ENCODE data around the gene C9orf43.

The C9orf43 gene

GRCh38 chr9:113461943-113462342, 51.4 kb downstream of the C9orf43 start:
- Mint-ChIP-seq H3K9me3 (ENCODE audit: low read depth) (no peaks in the 10 kb centered on the region), H3K27me3 (no peaks in the 10 kb centered on the region), H3K4me3 (no peak overlapping the region), H3K27ac (no peak overlapping the region), H3K36me3 (no peaks in the 10 kb centered on the region), H3K4me1 (ENCODE audit: low read depth) (peaks cover 2% of the 10 kb centered on the region)

DNA sequence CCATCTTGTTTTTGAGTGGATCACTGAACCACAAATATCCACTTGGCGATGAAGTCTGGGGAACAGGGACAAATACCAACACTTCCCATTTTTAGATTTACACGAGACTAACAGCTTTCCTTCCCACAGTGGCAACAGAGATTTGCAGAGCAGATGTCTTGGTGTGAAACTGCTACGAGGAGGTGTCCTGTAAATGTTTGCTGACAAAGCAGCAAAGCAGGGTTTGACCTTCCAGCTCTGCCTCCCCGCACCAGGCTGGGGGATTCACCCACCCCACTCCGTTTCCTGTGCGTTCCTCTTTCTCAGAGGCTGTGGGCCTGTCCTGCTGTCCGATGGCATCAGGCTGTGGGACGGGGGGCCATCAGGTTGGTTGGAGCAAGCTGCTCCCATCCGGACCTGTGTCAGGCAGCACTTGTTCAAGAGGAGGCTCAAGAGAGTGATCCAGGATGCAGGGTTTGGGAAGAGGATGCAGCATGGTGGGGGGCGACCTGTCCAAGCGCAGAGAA, 52.3 kb downstream of the C9orf43 start:
- no peak overlapping the region for H3K4me3 Mint-ChIP-seq
- peaks cover 2% of the 10 kb centered on the region for H3K4me1 Mint-ChIP-seq (ENCODE audit: low read depth)
- H3K36me3 Mint-ChIP-seq = peaks cover 2% of the 10 kb centered on the region
- no peak overlapping the region for H3K27ac Mint-ChIP-seq
- peaks cover under 1% of the 10 kb centered on the region for H3K9me3 Mint-ChIP-seq (ENCODE audit: low read depth)
- H3K27me3 Mint-ChIP-seq = no peaks in the 10 kb centered on the region

GRCh38 chr9:113463418-113464285, 53.1 kb downstream of the C9orf43 start, which contains the start of gene RGS3:
RGS3 (plus strand) TSS chr9:113463727; CDS start chr9:113463803, 76 bp downstream.
- H3K36me3 Mint-ChIP-seq = peaks cover 2% of the 10 kb centered on the region
- H3K27ac Mint-ChIP-seq = no peak within 1 kb of the TSS
- H3K4me1 Mint-ChIP-seq (ENCODE audit: low read depth) = peaks cover 2% of the 10 kb centered on the region
- no peak within 1 kb of the TSS for H3K4me3 Mint-ChIP-seq
- peaks cover 6% of the 10 kb centered on the region for H3K9me3 Mint-ChIP-seq (ENCODE audit: low read depth)
- no peaks in the 10 kb centered on the region for H3K27me3 Mint-ChIP-seq

- peaks cover 6% of the 10 kb centered on the region for H3K9me3 Mint-ChIP-seq (ENCODE audit: low read depth)
- H3K4me3 Mint-ChIP-seq = no peak overlapping the region
- peaks cover 2% of the 10 kb centered on the region for H3K36me3 Mint-ChIP-seq
- no peak overlapping the region for H3K27ac Mint-ChIP-seq
- no peaks in the 10 kb centered on the region for H3K27me3 Mint-ChIP-seq
- H3K4me1 Mint-ChIP-seq (ENCODE audit: low read depth) = peaks cover 2% of the 10 kb centered on the region
These were observed 53.7 kb downstream of the C9orf43 start for GRCh38 chr9:113464286-113464660.

GRCh38 chr9:113465599-113466140, 55.1 kb downstream of the C9orf43 start:
- peaks cover 2% of the 10 kb centered on the region for H3K4me1 Mint-ChIP-seq (ENCODE audit: low read depth)
- no peak overlapping the region for H3K27ac Mint-ChIP-seq
- H3K4me3 Mint-ChIP-seq = no peak overlapping the region
- no peaks in the 10 kb centered on the region for H3K27me3 Mint-ChIP-seq
- H3K9me3 Mint-ChIP-seq (ENCODE audit: low read depth) = peaks cover 6% of the 10 kb centered on the region
- peaks cover 2% of the 10 kb centered on the region for H3K36me3 Mint-ChIP-seq

DNA sequence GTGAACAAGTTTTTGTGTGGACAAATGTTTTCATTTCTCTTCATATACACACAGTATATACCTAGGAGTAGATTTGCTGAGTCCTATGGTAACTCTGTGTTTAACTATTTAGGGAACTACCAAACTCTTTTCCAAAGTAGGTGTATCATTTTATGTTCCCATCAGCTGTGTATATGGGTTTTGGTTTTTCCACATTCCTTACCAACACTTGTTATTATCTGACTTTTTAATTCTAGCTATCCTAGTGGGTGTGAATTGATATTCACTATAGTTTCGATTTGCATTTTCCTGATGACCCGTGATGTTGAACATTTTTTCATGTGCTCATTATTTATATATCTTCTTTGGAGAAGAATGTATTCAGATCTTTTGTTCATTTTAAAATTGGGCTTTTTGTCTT, 56.6 kb downstream of the C9orf43 start:
- H3K27me3 Mint-ChIP-seq = no peaks in the 10 kb centered on the region
- peaks cover 6% of the 10 kb centered on the region for H3K9me3 Mint-ChIP-seq (ENCODE audit: low read depth)
- no peak overlapping the region for H3K27ac Mint-ChIP-seq
- peaks cover 2% of the 10 kb centered on the region for H3K36me3 Mint-ChIP-seq
- peaks cover 2% of the 10 kb centered on the region for H3K4me1 Mint-ChIP-seq (ENCODE audit: low read depth)
- no peak overlapping the region for H3K4me3 Mint-ChIP-seq

DNA sequence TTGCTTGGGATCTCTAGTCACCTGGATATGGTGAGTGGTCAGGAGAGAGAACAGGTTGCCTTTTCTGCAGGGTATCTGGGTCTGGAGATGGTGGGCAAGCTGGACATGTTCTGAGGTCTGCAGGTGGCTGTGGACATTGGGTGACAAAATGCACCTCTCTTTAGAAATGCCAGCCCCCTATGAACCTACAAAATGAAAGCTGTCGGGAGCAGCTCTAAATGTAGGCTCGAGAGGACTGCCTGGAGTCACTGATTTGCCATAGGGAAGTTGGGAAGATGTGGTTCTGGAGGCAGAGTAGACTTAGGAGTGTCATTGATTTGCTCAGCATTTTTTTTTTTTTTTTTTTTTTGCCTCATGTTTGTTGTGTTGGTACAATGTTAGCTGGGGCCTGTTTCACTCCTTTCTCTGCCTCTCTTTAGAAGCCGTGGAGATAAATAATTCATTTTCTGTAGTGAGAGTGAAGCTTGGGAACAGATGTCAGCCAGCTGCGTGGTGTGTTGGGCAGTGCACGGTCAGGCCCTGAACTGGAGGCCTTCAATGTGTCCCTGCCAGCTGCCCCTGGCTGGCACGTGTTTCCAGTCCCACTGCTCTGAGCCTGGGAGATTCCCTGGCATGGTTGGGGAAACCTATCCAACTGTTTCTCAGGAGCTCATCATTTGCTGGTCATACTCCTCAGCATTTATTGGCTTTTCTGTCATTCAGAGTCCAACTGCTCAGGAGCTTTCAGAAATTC, 58.3 kb downstream of the C9orf43 start:
- no peak overlapping the region for H3K27ac Mint-ChIP-seq
- H3K27me3 Mint-ChIP-seq = no peaks in the 10 kb centered on the region
- peaks cover 2% of the 10 kb centered on the region for H3K4me1 Mint-ChIP-seq (ENCODE audit: low read depth)
- peaks cover 2% of the 10 kb centered on the region for H3K36me3 Mint-ChIP-seq
- H3K4me3 Mint-ChIP-seq = no peak overlapping the region
- peaks cover 6% of the 10 kb centered on the region for H3K9me3 Mint-ChIP-seq (ENCODE audit: low read depth)

- Mint-ChIP-seq H3K4me1 (ENCODE audit: low read depth) (no peaks in the 10 kb centered on the region), H3K27ac (no peak overlapping the region), H3K9me3 (ENCODE audit: low read depth) (peaks cover 6% of the 10 kb centered on the region), H3K4me3 (no peak overlapping the region), H3K36me3 (peaks cover 2% of the 10 kb centered on the region), H3K27me3 (no peaks in the 10 kb centered on the region)
These were observed 60.6 kb downstream of the C9orf43 start for GRCh38 chr9:113471143-113471542.

- H3K4me3 Mint-ChIP-seq = no peak overlapping the region
- H3K9me3 Mint-ChIP-seq (ENCODE audit: low read depth) = peaks cover 6% of the 10 kb centered on the region
- no peak overlapping the region for H3K27ac Mint-ChIP-seq
- H3K4me1 Mint-ChIP-seq (ENCODE audit: low read depth) = no peaks in the 10 kb centered on the region
- H3K27me3 Mint-ChIP-seq = no peaks in the 10 kb centered on the region
- H3K36me3 Mint-ChIP-seq = peaks cover 2% of the 10 kb centered on the region
These were observed 61.0 kb downstream of the C9orf43 start for GRCh38 chr9:113471566-113471965.

DNA sequence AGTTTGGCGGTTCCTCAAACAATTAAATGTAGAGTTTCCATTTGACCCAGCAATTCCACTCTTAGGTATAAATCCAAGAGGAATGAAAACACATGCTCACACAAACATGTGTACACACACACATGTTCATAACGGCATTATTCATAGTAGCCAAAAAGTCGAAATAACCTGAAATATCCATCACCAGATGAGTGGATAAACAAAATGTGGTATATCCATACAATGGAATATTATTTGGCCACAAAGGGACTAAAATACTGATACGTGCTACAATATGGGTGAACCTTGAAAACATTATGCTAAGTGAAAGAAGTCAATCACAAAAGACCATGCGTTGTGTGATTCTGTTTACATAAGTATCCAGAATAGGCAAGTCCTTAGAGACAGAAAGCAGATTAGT, 61.7 kb downstream of the C9orf43 start:
- H3K27ac Mint-ChIP-seq = no peak overlapping the region
- H3K4me1 Mint-ChIP-seq (ENCODE audit: low read depth) = no peaks in the 10 kb centered on the region
- H3K9me3 Mint-ChIP-seq (ENCODE audit: low read depth) = peaks cover 6% of the 10 kb centered on the region
- peaks cover 2% of the 10 kb centered on the region for H3K36me3 Mint-ChIP-seq
- no peaks in the 10 kb centered on the region for H3K27me3 Mint-ChIP-seq
- no peak overlapping the region for H3K4me3 Mint-ChIP-seq

- no peaks in the 10 kb centered on the region for H3K36me3 Mint-ChIP-seq
- H3K27ac Mint-ChIP-seq = no peak overlapping the region
- H3K4me1 Mint-ChIP-seq (ENCODE audit: low read depth) = peaks cover 14% of the 10 kb centered on the region
- H3K4me3 Mint-ChIP-seq = no peak overlapping the region
- H3K27me3 Mint-ChIP-seq = no peaks in the 10 kb centered on the region
- H3K9me3 Mint-ChIP-seq (ENCODE audit: low read depth) = no peaks in the 10 kb centered on the region
These were observed 63.9 kb downstream of the C9orf43 start for GRCh38 chr9:113474360-113475028.

DNA sequence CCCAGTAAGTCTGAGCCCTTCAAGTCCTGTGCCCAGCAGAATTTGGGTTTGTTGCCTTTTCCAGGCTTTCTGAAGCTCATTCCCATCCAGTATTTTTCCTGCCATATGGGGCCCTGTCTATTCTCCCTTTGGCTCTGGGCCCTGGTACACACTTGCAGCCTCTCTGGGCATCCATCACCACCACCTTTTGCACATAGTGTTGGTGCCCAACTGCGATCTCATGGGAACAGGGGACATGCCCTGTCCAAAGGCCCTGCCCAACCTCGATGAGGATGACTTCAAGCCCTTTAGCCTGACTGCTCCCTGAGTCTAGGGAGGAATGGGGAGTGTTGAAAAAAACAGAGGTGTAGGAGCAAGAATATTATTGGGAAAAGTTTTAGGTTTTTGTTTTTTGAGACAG, 64.5 kb downstream of the C9orf43 start:
- Mint-ChIP-seq H3K4me1 (ENCODE audit: low read depth) (peaks cover 18% of the 10 kb centered on the region), H3K9me3 (ENCODE audit: low read depth) (no peaks in the 10 kb centered on the region), H3K27ac (no peak overlapping the region), H3K4me3 (no peak overlapping the region), H3K36me3 (no peaks in the 10 kb centered on the region), H3K27me3 (no peaks in the 10 kb centered on the region)

- Mint-ChIP-seq H3K36me3 (no peaks in the 10 kb centered on the region), H3K27me3 (no peaks in the 10 kb centered on the region), H3K27ac (no peak overlapping the region), H3K9me3 (ENCODE audit: low read depth) (no peaks in the 10 kb centered on the region), H3K4me1 (ENCODE audit: low read depth) (peaks cover 20% of the 10 kb centered on the region), H3K4me3 (no peak overlapping the region)
These were observed 65.4 kb downstream of the C9orf43 start for GRCh38 chr9:113475992-113476391.

DNA sequence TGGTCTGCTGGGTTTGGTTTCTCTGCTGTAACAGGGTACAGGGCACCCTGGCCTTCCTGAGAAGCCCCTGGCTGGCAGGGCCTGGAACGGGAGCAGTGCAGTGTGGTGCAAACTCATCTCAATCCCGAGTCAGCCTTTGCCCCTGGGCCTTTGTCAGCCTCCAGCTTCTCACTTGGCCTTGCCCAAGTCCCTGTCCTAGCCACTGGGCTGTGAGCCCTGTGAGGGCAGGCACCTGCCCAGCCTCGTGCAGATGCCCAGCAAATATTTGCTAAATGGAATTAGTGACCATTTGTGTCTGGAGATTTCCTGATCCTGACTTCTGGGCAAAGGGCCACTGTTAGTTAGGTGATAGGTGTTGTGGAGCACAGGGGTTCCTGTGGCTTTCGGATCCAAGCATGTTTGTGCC, 66.0 kb downstream of the C9orf43 start:
- Mint-ChIP-seq H3K27me3 (no peaks in the 10 kb centered on the region), H3K4me3 (no peak overlapping the region), H3K4me1 (ENCODE audit: low read depth) (peaks cover 20% of the 10 kb centered on the region), H3K27ac (no peak overlapping the region), H3K36me3 (no peaks in the 10 kb centered on the region), H3K9me3 (ENCODE audit: low read depth) (no peaks in the 10 kb centered on the region)

DNA sequence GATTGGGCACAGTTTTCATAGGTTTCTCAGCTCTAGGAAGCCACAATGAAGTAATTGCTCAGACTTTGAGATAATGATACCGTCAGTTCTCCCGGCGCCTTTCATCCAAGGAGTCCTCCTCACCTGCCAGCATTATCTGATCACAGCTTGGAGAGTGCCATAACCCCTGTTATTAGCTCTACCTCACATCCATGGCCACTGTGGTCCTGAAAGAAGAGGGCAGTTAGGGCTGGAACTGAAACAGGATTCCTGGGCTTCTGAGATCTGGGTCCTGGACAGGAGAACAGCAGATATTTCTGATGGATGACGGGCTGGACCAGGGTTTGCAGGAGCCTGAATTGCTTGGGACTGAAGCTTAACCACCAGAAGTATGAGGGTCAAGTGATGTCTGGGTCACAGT, 66.5 kb downstream of the C9orf43 start:
- Mint-ChIP-seq H3K4me3 (no peak overlapping the region), H3K27me3 (no peaks in the 10 kb centered on the region), H3K36me3 (no peaks in the 10 kb centered on the region), H3K27ac (no peak overlapping the region), H3K4me1 (ENCODE audit: low read depth) (peaks cover 20% of the 10 kb centered on the region), H3K9me3 (ENCODE audit: low read depth) (no peaks in the 10 kb centered on the region)
